H1 (cell line): Measurements from ENCODE around the gene CYB561. TPM values are rescaled to one million over a fixed set of nuclear protein-coding genes. Genes with fewer than 3 reads are reported as not detected.

Source experiments
- CTBP2 ChIP-seq: IDR thresholded peaks from 2 replicates; pipeline ENCODE4 v1.7.0; 2011; ENCODE audit warnings: borderline replicate concordance, mild to moderate bottlenecking, moderate library complexity, mixed read lengths, low read length; ENCODE audit not compliant: insufficient read depth, insufficient read length
- RFX5 ChIP-seq: IDR thresholded peaks from 2 replicates; pipeline ENCODE4 v1.6.1; 2011; ENCODE audit warnings: low read depth, low read length, improper control_type of control experiment, borderline replicate concordance
- RXRA ChIP-seq: IDR thresholded peaks from 2 replicates; pipeline ENCODE4 v1.6.1; 2011; ENCODE audit warnings: low read depth, mild to moderate bottlenecking, low read length, moderate library complexity; ENCODE audit not compliant: insufficient read depth
- polyA plus RNA-seq, 7 experiments: library from polyadenylated mRNA; depleted of rRNA in 3 of 7; stranded (reverse) in 5 of 7; unstranded in 2 of 7; fragments of >200 nt in 5 of 7; fragments of 200-250 nt in 2 of 7; gene quantifications; 1 replicate in 5 of 7; 2 replicates in 1 of 7; 4 replicates in 1 of 7; pipeline versions ENCODE4 v1.2.1 to v1.2.3, GENCODE V29; 2011 to 2013; ENCODE audit warnings: missing spikeins in 2 of 7, mixed read lengths in 2 of 7
- total RNA-seq: library from RNA; stranded (reverse); fragmentation: NEBNext Ultra II Directional; extraction: Animal tissue kit (Norgen Biotek cat#: 25700); gene quantifications from 2 replicates; pipeline ENCODE4 v1.2.1, GENCODE V29; 2021
- TF ChIP-seq, protein P1 (sequence below), 3 experiments: IDR thresholded peaks; 1 replicate in 2 of 3; 2 replicates in 1 of 3; pipeline versions ENCODE4 v1.5.1 to v1.6.1; 2011; ENCODE audit warnings: low read length in 3 of 3, mild to moderate bottlenecking in 3 of 3, inconsistent platforms in 2 of 3, low read depth in 1 of 3, moderate library complexity in 1 of 3; ENCODE audit not compliant: insufficient read depth in 1 of 3; ENCODE audit errors: control extremely low read depth in 1 of 3

CYB561 gene
- total and polyA plus RNA-seq, 2 of the 8 experiments (the other 6 are each of a cell fraction or from before 2014, with no cell fraction given) = 19.7 to 23.4 TPM

DNA sequence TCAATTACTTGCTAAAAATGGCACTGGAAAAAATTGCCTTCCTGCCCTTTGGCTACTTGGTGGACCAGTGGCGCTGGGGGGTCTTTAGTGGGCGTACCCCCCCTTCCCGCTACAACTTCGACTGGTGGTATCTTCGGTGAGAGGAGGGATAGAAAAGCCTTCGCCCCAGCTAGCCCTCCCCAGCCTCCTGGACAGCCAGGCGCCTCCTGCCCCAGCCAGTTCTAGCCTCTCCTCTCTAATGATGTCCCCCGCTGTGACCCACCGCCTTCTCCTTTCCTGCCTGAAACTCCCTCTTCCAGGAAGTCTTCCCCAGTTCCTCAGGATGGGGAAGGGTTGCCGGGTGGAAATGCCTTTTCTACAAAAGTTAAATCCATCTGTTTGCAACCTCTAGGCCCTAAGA, 36.9 kb upstream of the CYB561 start (continued):
- TF ChIP-seq, protein P1, sequence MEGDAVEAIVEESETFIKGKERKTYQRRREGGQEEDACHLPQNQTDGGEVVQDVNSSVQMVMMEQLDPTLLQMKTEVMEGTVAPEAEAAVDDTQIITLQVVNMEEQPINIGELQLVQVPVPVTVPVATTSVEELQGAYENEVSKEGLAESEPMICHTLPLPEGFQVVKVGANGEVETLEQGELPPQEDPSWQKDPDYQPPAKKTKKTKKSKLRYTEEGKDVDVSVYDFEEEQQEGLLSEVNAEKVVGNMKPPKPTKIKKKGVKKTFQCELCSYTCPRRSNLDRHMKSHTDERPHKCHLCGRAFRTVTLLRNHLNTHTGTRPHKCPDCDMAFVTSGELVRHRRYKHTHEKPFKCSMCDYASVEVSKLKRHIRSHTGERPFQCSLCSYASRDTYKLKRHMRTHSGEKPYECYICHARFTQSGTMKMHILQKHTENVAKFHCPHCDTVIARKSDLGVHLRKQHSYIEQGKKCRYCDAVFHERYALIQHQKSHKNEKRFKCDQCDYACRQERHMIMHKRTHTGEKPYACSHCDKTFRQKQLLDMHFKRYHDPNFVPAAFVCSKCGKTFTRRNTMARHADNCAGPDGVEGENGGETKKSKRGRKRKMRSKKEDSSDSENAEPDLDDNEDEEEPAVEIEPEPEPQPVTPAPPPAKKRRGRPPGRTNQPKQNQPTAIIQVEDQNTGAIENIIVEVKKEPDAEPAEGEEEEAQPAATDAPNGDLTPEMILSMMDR (IDR thresholded peaks at IDR 0.05; ENCODE audit: control extremely low read depth in 1 of 3, insufficient read depth in 1 of 3, low read depth in 1 of 3, low read length in 3 of 3) = no peak
- TF ChIP-seq RXRA (no peak), RFX5 (no peak), CTBP2 (no peak)
